A549 (cell line): Measurements from ENCODE around the gene BTBD2. TPM values are rescaled to one million over a fixed set of nuclear protein-coding genes. Genes with fewer than 3 reads are reported as not detected.
A peak's percentile ranks its signal among the peaks of the same experiment; 100 is the strongest.

Source experiments
- ATAC-seq, 2 experiments: fragments of 200-7000 bp in 1 of 2; fragments of >200 bp in 1 of 2; cut with Nextera tagmentation in 1 of 2; cut with Tn5 transposase in 1 of 2; 3 replicates each; pipeline versions ENCODE4 v1.8.0 to v1.9.1; 2018 to 2020; ENCODE audit warnings: mild to moderate bottlenecking in 1 of 2, moderate library complexity in 1 of 2
- CTCF ChIA-PET: fragments of 300-600 bp; sonication (Branson Sonifier 250); formaldehyde crosslinking; extraction: SDS; loops from one replicate; lab custom pipeline; 2021; ENCODE audit warnings: antibody characterized with exemption, inconsistent platforms; lab: Yijun Ruan, JAX
- POLR2A ChIA-PET: fragments of 350-600 bp; formaldehyde crosslinking; extraction: SDS; loops from one replicate; lab custom pipeline; 2021; ENCODE audit warnings: antibody characterized with exemption, inconsistent platforms; lab: Yijun Ruan, JAX
- DNase-seq, 2 experiments: peaks; one replicate each; pipeline versions ENCODE4 v3.0.0 to v3.0.0-alpha.2; 2011 to 2016; ENCODE audit warnings: low read depth in 1 of 2, low spot score in 1 of 2
- FAIRE-seq: peaks from 2 replicates; lab custom pipeline; 2011; peaks lifted over from hg19 to GRCh38; lab: Jason Lieb, UNC
- H3K27ac ChIP-seq, 2 experiments: fragments of >200 bp; sonication (Bioruptor Twin); formaldehyde crosslinking; 3 replicates each; pipeline ENCODE4 v1.5.1; 2016 to 2017
- H3K4me1 ChIP-seq: fragments of >200 bp; sonication (Bioruptor Twin); formaldehyde crosslinking; 3 replicates; pipeline ENCODE4 v1.6.1; 2016
- H3K4me2 ChIP-seq: fragments of >200 bp; sonication (Bioruptor Twin); formaldehyde crosslinking; 3 replicates; pipeline ENCODE4 v1.6.1; 2016
- H3K4me3 ChIP-seq: fragments of >200 bp; sonication (Bioruptor Twin); formaldehyde crosslinking; 3 replicates; pipeline ENCODE4 v1.5.1; 2016
- H3K9me3 ChIP-seq: fragments of >200 bp; sonication (Bioruptor Twin); formaldehyde crosslinking; 3 replicates; pipeline ENCODE4 v1.6.1; 2016
- CBX8 ChIP-seq: fragments of 200-600 bp; sonication (generic); IDR thresholded peaks from 2 replicates; pipeline ENCODE4 v1.6.1; 2016
- CHD4 ChIP-seq: fragments of 200-600 bp; sonication (generic); IDR thresholded peaks from 2 replicates; pipeline ENCODE4 v1.6.1; 2016; ENCODE audit warnings: antibody characterized with exemption, mild to moderate bottlenecking, borderline replicate concordance
- CTCF ChIP-seq: fragments of >200 bp; sonication (Bioruptor Twin); formaldehyde crosslinking; IDR thresholded peaks from 3 replicates; pipeline ENCODE4 v1.5.1; 2016
- HDAC2 ChIP-seq: fragments of 200-600 bp; sonication (generic); IDR thresholded peaks from 2 replicates; pipeline ENCODE4 v1.6.1; 2016
- HES2 ChIP-seq: fragments of >200 bp; sonication (Bioruptor Twin); formaldehyde crosslinking; IDR thresholded peaks from 2 replicates; pipeline ENCODE4 v1.6.1; 2016
- HOXA7 ChIP-seq: fragments of 250-450 bp; sonication (Bioruptor Pico); IDR thresholded peaks from 2 replicates; pipeline ENCODE4 v1.5.0; 2020; ENCODE audit warnings: mild to moderate bottlenecking, moderate library complexity
- HOXB5 ChIP-seq: fragments of 250-450 bp; sonication (Bioruptor Pico); IDR thresholded peaks from 2 replicates; pipeline ENCODE4 v1.5.0; 2020; ENCODE audit warnings: mild to moderate bottlenecking, moderate library complexity
- JUN ChIP-seq, 2 experiments: fragments of >200 bp; sonication (Bioruptor Twin); formaldehyde crosslinking; IDR thresholded peaks; 2 replicates in 1 of 2; 3 replicates in 1 of 2; pipeline ENCODE4 v1.6.1; 2016 to 2017
- KDM1A ChIP-seq: fragments of 200-600 bp; sonication (generic); IDR thresholded peaks from 2 replicates; pipeline ENCODE4 v1.6.1; 2016; ENCODE audit warnings: low read depth, mild to moderate bottlenecking
- MAX ChIP-seq: IDR thresholded peaks from 2 replicates; pipeline ENCODE4 v1.6.1; 2012
- NPAS2 ChIP-seq: fragments of 250-450 bp; sonication (Bioruptor Pico); IDR thresholded peaks from 2 replicates; pipeline ENCODE4 v1.8.0; 2022; ENCODE audit warnings: mild to moderate bottlenecking, moderate library complexity, borderline replicate concordance
- POLR2A ChIP-seq: IDR thresholded peaks from 2 replicates; pipeline ENCODE4 v1.6.1; 2012; ENCODE audit warnings: mild to moderate bottlenecking, low read length
- RAD21 ChIP-seq, 2 experiments: fragments of >200 bp in 1 of 2; sonication (Bioruptor Twin) in 1 of 2; formaldehyde crosslinking in 1 of 2; IDR thresholded peaks in 1 of 2; conservative IDR thresholded peaks in 1 of 2; 2 replicates in 1 of 2; 3 replicates in 1 of 2; pipeline ENCODE4 v1.6.1; 2012 to 2018; ENCODE audit warnings: inconsistent platforms in 1 of 2
- RARB ChIP-seq: fragments of 250-450 bp; sonication (Bioruptor Pico); IDR thresholded peaks from 2 replicates; pipeline ENCODE4 v1.8.0; 2021; ENCODE audit warnings: mild to moderate bottlenecking, moderate library complexity
- RCOR1 ChIP-seq: fragments of 150-350 bp; IDR thresholded peaks from 2 replicates; pipeline ENCODE4 v1.6.1; 2014; ENCODE audit warnings: antibody characterized with exemption, low read length, low read depth
- RNF2 ChIP-seq: fragments of 200-600 bp; sonication (generic); IDR thresholded peaks from 2 replicates; pipeline ENCODE4 v1.6.1; 2016; ENCODE audit warnings: low read depth, mild to moderate bottlenecking, antibody characterized with exemption, moderate library complexity, borderline replicate concordance
- ZC3H11A ChIP-seq: fragments of 450-650 bp; IDR thresholded peaks from 2 replicates; pipeline ENCODE4 v1.6.1; 2014; ENCODE audit warnings: antibody characterized with exemption, mild to moderate bottlenecking
- WGBS: methylation state at CpG from one replicate; pipeline ENCODE4 v1.1.6; 2017; ENCODE audit errors: missing lambda C conversion rate; 5-methylcytosine and 5-hydroxymethylcytosine counted together
- polyA plus RNA-seq, 4 experiments: library from polyadenylated mRNA; depleted of rRNA in 3 of 4; stranded (reverse); fragments of >200 nt; fragmentation: RNase III in 1 of 4; extraction: RNeasy Plus Mini Kit Qiagen cat#74134 plus additional on column Dnase treatment in 1 of 4; gene quantifications; 2 replicates in 3 of 4; 3 replicates in 1 of 4; pipeline ENCODE4 v1.2.3, GENCODE V29; 2011 to 2017

The BTBD2 gene
- polyA plus RNA-seq, 2 of the 4 experiments (the other 2 are of a cell fraction): 16.3 to 29.6 TPM

GRCh38 chr19:1942934-1943555, 72.5 kb downstream of the BTBD2 start:
- WGBS: 76% methylated on average over 13 of the region's 21 CpGs
- POLR2A ChIA-PET: no interaction called here
- no peak for ATAC-seq

GRCh38 chr19:1942078-1942933, 73.2 kb downstream of the BTBD2 start:
- no peak for FAIRE-seq
- POLR2A ChIA-PET: no interaction called here

More at GRCh38 chr19:1942934-1943555, 72.5 kb downstream of the BTBD2 start:
- TF ChIP-seq HDAC2 (no peak), HOXA7 (no peak), RARB (CRISPR knock-in tag) (no peak), CBX8 (no peak), KDM1A (no peak), CHD4 (no peak), NPAS2 (CRISPR knock-in tag) (no peak), ZC3H11A (no peak), JUN (IDR thresholded peaks at IDR 0.05) (no peak), RCOR1 (no peak), HES2 (no peak), RAD21 (conservative IDR thresholded peaks at IDR 0.05 in 1 of 2, IDR thresholded peaks at IDR 0.05 in 1 of 2) (no peak), HOXB5 (CRISPR knock-in tag) (no peak)
- TF ChIP-seq, all 56 proteins: peak for 0
- peaks cover 11% of the 10 kb centered on the region; the same call in 2 of the 3 replicates for H3K4me1 ChIP-seq
- H3K9me3 ChIP-seq: no peaks in the 10 kb centered on the region
- DNase-seq (no peak), FAIRE-seq (no peak)
- H3K27ac ChIP-seq: peak overlapping the region in 1 of 2 experiments; percentile 99; a peak in 3 of 6 replicates
- H3K4me3 ChIP-seq: peak overlapping the region; percentile 93
- CTCF ChIA-PET: interaction anchor here (1.1 to 1.6 kb wide), 4 partner anchors 13 to 127 kb away, joined by 3 to 8 read pairs (median 4); no protein-coding TSS in a partner anchor
- H3K4me2 ChIP-seq: peak overlapping the region; percentile 84

GRCh38 chr19:1941146-1942077, 74.1 kb downstream of the BTBD2 start, which contains the start of gene CSNK1G2:
Gene CSNK1G2, plus strand, starts transcription at chr19:1941172. Its CDS starts 28,601 bp downstream, at chr19:1969773.
- Histone ChIP-seq H3K9me3 (no peaks in the 10 kb centered on the region), H3K27ac (peak within 1 kb of the TSS; percentile 99 to 100), H3K4me3 (peak within 1 kb of the TSS; percentile 93), H3K4me2 (peak within 1 kb of the TSS; percentile 96), H3K4me1 (peaks cover 11% of the 10 kb centered on the region; the same call in 2 of the 3 replicates)
- POLR2A ChIA-PET: no interaction called here
- CTCF ChIA-PET: interaction anchor here (0.7 to 1.1 kb wide), 5 partner anchors 12 to 136 kb away, joined by 3 read pairs; no protein-coding TSS in a partner anchor
- DNase-seq (no peak), FAIRE-seq (no peak), ATAC-seq (peak; percentile 3 to 54; a peak in 4 of 6 replicates)
- no CpG with 5 or more reads among the region's 97 CpGs for WGBS
- TF ChIP-seq RNF2 (no peak), CTCF (peak; percentile 24; the same call in 1 of the 3 replicates), POLR2A (peak; percentile 19; the same call in 1 of the 2 replicates)

More at GRCh38 chr19:1942078-1942933, 73.2 kb downstream of the BTBD2 start:
- no peaks in the 10 kb centered on the region for H3K9me3 ChIP-seq
- TF ChIP-seq MAX (peak; percentile 33; the same call in 1 of the 2 replicates), CHD4 (no peak)
- peak overlapping the region; percentile 99 to 100 for H3K27ac ChIP-seq
- H3K4me1 ChIP-seq: peaks cover 11% of the 10 kb centered on the region; the same call in 2 of the 3 replicates
- WGBS: 19% methylated on average over 16 of the region's 40 CpGs
- H3K4me3 ChIP-seq: peak overlapping the region; percentile 93
- ATAC-seq (peak; percentile 64 to 78), DNase-seq (peak; percentile 65 to 70)
- peak overlapping the region; percentile 84 for H3K4me2 ChIP-seq
- CTCF ChIA-PET: interaction anchor here (0.7 to 1.2 kb wide), 7 partner anchors 12 to 135 kb away, joined by 3 to 4 read pairs (median 3); no protein-coding TSS in a partner anchor
